CD4-positive, alpha-beta T cell treated with Interleukin-1 beta for 1 hour (primary cell): Measurements from ENCODE around the gene SGK1.
A peak's percentile ranks its signal among the peaks of the same experiment; 100 is the strongest.

Source experiments
- DNase-seq, 2 donors: peaks; one replicate each; pipeline ENCODE4 v3.0.0-alpha.2; 2020 to 2022

The SGK1 gene

GRCh38 chr6:134317471-134318131 lies at the start of gene SGK1:
SGK1 (minus strand) TSS chr6:134318112; CDS start chr6:134317460, 652 bp downstream.
- peak; percentile 12 to 17 for DNase-seq

GRCh38 chr6:134363323-134364039 lies 45.6 kb upstream of the SGK1 start:
- DNase-seq = no peak

GRCh38 chr6:134361011-134361410 lies 43.1 kb upstream of the SGK1 start:
- DNase-seq = no peak

- no peak for DNase-seq
These were observed 41.4 kb upstream of the SGK1 start for GRCh38 chr6:134359302-134359701.

GRCh38 chr6:134358320-134358719 lies 40.4 kb upstream of the SGK1 start:
- DNase-seq = no peak

GRCh38 chr6:134357022-134357487 lies 39.1 kb upstream of the SGK1 start:
- DNase-seq = no peak

GRCh38 chr6:134356405-134356804 lies 38.5 kb upstream of the SGK1 start:
- DNase-seq = no peak

GRCh38 chr6:134352786-134353480 lies 35.0 kb upstream of the SGK1 start:
- no peak for DNase-seq

- DNase-seq = peak in 1 of 2 donors; percentile 5
These were observed 33.9 kb upstream of the SGK1 start for GRCh38 chr6:134351615-134352474.

GRCh38 chr6:134347885-134348805 lies 30.2 kb upstream of the SGK1 start:
- no peak for DNase-seq

- no peak for DNase-seq
These were observed 29.1 kb upstream of the SGK1 start for GRCh38 chr6:134346932-134347545.

GRCh38 chr6:134345789-134346188 lies 27.9 kb upstream of the SGK1 start:
- no peak for DNase-seq

GRCh38 chr6:134343066-134343465 lies 25.2 kb upstream of the SGK1 start:
- DNase-seq = no peak

- DNase-seq = no peak
These were observed 24.2 kb upstream of the SGK1 start for GRCh38 chr6:134341999-134342567.

GRCh38 chr6:134340179-134340975 lies 22.5 kb upstream of the SGK1 start:
- no peak for DNase-seq

GRCh38 chr6:134339216-134339615 lies 21.3 kb upstream of the SGK1 start:
- DNase-seq = no peak

- DNase-seq = no peak
These were observed 13.3 kb upstream of the SGK1 start for GRCh38 chr6:134331256-134331655.

GRCh38 chr6:134330555-134330954 lies 12.6 kb upstream of the SGK1 start:
- no peak for DNase-seq

GRCh38 chr6:134328792-134329191 lies 10.9 kb upstream of the SGK1 start:
- DNase-seq = no peak

- no peak for DNase-seq
These were observed 10.2 kb upstream of the SGK1 start for GRCh38 chr6:134328138-134328537.
